Stimulated activated CD4-positive, alpha-beta T cell treated with anti-CD3 and anti-CD28 coated beads, TNF-alpha, amount 100 ng/mL, for 48 hours (primary cell): Measurements from ENCODE around the gene HBM.
"Not testable (repeated sequence)": the region's sequence is repeated elsewhere in the genome, so short reads cannot be mapped to it uniquely, and the experiment has no call there.

Experiments
- DNase-seq, 3 donors: peaks; one replicate each; pipeline ENCODE4 v3.0.0-alpha.2; 2020; ENCODE audit warnings: low read depth in 3 of 3

HBM gene

DNA sequence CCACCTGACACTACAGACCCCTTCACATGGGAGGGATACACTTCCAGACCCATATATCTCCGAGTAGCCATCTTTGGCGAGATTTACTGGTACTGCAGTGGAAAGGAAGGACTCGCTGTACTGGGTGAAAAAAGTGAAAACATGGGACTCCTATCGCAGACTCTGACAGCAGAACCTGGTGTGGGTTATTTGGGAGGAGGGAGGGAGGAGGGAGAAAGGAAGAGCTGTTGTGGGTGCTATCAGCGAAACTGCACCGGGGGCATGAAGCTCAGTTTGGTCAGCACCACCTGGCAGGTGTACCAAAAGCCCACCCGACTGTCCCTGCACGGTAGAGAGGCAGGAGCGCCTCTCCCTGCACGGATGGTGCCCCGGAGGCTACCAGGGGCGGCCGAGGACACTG is 19.4 kb downstream of the HBM start:
- DNase-seq: no peak

GRCh38 chr16:185691-186090 is 19.9 kb downstream of the HBM start:
- DNase-seq: no peak

GRCh38 chr16:187330-187729 is 21.6 kb downstream of the HBM start:
- no peak for DNase-seq

- no peak for DNase-seq
Measured at GRCh38 chr16:188674-189073, 22.9 kb downstream of the HBM start.

- DNase-seq: no peak
Measured at GRCh38 chr16:189604-190186, 23.9 kb downstream of the HBM start.

DNA sequence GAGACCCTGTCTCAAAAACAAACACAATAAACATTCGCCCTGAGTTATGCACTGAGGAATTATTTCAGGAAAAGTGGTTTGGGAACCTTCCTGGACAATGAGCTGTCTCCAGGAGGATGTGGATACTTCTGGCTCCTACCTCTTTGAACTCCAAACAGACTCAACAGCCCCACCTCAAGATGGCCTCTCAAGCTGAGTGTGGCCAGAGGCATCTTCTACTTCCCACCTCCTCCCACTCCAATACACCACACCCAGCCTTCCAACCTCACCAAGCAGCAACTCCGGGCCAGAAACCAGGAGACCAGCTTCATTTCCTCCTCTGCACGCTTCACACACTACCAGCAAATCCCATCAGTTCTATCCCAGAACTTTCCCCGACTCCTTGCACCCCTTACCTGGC is 26.1 kb downstream of the HBM start:
- DNase-seq: no peak

DNA sequence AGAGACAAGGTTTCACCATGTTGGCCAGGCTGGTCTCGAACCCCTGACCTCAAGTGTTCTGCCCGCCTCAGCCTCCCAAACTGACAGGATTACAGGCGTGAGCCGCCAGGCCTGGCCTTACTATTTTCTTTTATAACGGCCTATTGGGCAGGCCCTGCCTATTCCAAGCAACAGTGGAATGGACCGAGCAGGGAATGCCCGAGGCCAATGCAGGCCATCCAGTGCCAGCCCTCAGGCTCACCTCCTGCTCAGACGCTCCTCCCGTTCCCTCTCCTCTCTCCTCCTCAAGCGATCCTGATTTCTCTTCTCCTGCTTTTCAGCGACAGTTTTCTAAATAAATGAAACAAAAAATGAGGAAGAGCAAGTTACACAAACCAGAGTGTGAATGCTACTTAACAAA is 26.9 kb downstream of the HBM start:
- DNase-seq: no peak

DNA sequence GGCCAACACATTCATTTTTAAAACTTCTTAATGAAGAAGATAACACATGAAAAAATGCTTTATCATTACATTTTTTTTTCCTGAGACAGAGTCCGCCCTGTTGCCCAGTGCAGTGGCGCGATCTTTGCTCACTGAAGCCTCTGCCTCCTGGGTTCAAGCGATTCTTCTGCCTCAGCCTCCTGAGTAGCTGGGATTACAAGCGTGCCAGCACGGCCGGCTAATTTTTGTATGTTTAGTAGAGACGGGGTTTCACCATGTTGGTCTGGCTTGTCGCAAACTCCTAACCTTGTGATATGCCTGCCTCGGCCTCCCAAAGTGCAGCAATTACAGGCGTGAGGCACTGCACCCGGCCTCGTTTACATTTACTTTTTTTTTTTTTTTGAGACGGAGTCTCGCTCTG is 27.7 kb downstream of the HBM start:
- DNase-seq: no peak

GRCh38 chr16:194516-194915 is 28.7 kb downstream of the HBM start:
- no peak for DNase-seq

- no peak for DNase-seq
Measured at GRCh38 chr16:200388-200787, 34.6 kb downstream of the HBM start.

DNA sequence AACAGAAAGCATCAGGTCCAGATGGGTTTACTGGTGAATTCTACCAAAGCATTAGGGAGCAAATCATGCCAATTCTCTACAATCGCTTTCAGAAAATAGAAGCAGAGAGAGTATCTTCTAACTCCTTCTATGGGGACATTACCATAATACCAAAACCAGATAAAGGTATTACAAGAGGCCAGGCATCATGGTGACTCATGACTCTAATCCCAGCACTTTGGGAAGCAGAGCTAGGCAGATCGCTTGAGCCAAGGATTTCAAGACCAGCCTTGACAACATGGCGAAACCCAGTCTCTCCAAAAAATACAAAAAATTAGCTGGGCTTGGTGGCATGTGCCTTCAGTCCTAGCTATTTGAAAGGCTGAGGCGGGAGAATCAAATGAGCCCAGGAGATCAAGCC is 37.5 kb downstream of the HBM start:
- DNase-seq: no peak

DNA sequence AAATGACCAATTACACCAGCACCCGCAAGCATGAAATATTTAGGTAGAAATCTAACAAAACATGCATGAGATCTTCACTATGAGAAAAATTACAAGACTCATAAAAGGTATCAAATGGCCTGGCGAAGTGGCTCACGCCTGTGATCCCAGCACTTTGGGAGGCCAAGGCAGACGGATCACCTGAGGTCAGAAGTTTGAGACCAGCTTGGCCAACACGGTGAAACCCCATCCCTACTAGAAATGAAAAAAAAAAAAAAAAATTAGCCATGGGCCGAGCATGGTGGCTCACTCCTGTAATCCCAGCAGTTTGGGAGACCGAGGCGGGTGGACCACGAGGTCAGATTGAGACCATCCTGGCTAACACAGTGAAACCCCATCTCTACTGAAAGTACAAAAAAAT is 38.3 kb downstream of the HBM start:
- not testable (repeated sequence) for DNase-seq

DNA sequence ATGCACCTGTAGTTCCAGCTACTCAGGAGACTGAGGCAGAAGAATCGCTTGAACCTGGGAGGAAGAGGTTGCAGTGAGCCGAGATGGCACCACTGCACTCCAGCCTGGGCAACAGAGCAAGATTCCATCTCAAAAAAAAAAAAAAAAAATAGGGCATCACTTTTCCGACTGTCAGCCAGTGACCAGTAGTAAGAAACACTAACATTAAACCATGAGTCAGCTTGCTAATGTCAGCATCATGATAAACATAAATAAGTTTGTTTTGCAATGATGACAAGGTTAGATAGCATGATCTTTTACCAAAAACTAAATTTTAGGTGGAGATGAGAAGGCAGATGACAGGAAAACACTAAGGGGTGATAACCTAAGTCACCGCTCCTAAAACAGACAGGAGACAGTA is 43.6 kb downstream of the HBM start:
- not testable (repeated sequence) for DNase-seq

DNA sequence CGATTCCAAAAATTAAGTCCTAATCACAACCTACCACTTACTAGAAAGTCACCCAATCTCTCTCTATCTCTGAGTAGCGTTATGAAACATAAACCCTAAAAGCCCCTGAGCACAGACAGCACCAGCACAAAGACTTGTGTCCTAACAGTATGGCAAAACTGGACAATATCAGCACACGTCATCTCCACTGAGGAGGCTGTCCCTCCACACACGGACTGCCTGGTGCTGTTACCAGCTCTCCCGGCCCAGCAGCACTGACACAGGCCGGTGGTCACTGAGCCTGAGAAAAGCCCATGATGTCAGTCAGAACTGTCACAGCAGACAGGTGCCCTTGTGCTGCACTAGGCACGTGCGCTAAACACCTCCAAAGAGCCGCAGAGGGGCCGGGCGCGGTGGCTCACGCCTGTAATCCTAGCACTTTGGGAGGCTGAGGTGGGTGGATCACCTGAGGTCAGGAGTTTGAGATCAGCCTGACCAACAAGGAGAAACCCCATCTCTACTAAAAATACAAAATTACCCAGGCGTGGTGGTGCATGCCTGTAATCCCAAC is 45.9 kb downstream of the HBM start:
- DNase-seq: not testable (repeated sequence)

- no peak for DNase-seq
Measured at GRCh38 chr16:212999-213398, 47.2 kb downstream of the HBM start.
